Measurements from ENCODE around the gene SLC25A17.
A peak's percentile ranks its signal among the peaks of the same experiment; 100 is the strongest.
"Not testable (repeated sequence)": the region's sequence is repeated elsewhere in the genome, so short reads cannot be mapped to it uniquely, and the experiment has no call there.

The SLC25A17 gene, protein sequence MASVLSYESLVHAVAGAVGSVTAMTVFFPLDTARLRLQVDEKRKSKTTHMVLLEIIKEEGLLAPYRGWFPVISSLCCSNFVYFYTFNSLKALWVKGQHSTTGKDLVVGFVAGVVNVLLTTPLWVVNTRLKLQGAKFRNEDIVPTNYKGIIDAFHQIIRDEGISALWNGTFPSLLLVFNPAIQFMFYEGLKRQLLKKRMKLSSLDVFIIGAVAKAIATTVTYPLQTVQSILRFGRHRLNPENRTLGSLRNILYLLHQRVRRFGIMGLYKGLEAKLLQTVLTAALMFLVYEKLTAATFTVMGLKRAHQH

GRCh38 chr22:40818747-40819598 lies at the start of gene SLC25A17:
TSS of gene SLC25A17 (minus strand) at chr22:40819346. CDS start at chr22:40819248, 98 bp downstream.
- DNase-seq (ENCODE audit: low spot score), result peak; percentile 93

GRCh38 chr22:40868379-40868778 lies 49.2 kb upstream of the SLC25A17 start:
- not testable (repeated sequence) for DNase-seq (ENCODE audit: low spot score)

DNA sequence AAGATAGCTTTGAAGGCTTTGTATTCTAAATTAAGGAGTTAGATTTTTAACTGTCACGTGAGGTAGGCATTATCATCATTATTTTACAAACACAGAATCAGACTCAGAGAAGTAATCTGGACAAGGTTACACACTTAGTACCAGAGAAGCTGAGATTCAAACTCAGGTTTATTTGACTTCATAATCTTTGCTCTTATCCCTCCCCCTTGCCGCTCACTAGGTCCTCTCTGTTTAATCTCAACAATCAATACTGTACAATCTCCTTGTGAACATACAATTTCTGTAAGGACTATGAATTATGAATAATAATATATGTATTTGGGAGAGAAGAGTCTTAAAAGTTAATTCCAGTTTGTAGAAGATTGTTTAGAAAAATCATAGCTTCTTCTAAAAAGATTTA lies 48.0 kb upstream of the SLC25A17 start:
- DNase-seq (ENCODE audit: low spot score), result no peak

DNA sequence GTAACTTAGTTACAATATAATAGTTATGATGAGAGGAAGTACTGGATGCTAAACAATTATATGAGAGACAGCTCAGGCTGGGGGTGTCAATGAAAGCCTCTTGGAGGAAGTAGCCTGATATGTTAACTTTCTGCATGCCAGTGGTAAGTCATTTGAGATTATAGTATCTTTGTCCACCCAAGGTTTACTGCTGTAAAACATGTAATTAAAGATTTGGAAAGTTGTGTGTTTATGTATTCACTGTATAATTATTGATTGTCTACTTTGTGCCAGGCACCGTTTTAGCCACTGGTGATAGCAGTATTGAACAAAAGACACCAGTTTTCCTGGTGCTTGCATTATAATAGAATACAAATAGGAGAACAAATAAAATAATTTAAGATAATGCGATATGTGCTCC lies 43.4 kb upstream of the SLC25A17 start:
- no peak for DNase-seq (ENCODE audit: low spot score)

- DNase-seq (ENCODE audit: low spot score), result no peak
Measured at GRCh38 chr22:40862013-40862412, 42.9 kb upstream of the SLC25A17 start, which contains the start of gene DNAJB7. TSS of gene DNAJB7 (minus strand) at chr22:40862113. CDS start at chr22:40861994, 119 bp downstream.

GRCh38 chr22:40857309-40857855 lies 38.2 kb upstream of the SLC25A17 start:
- DNase-seq (ENCODE audit: low spot score), result no peak

GRCh38 chr22:40856513-40857308 lies 37.6 kb upstream of the SLC25A17 start, which contains the start of the genes ST13 and XPNPEP3:
TSS of gene ST13 (minus strand) at chr22:40856639. CDS start at chr22:40856540, 99 bp downstream.
TSS of gene XPNPEP3 (plus strand) at chr22:40857148. CDS start at chr22:40857182, 34 bp downstream.
- DNase-seq (ENCODE audit: low spot score), result peak; percentile 97

DNA sequence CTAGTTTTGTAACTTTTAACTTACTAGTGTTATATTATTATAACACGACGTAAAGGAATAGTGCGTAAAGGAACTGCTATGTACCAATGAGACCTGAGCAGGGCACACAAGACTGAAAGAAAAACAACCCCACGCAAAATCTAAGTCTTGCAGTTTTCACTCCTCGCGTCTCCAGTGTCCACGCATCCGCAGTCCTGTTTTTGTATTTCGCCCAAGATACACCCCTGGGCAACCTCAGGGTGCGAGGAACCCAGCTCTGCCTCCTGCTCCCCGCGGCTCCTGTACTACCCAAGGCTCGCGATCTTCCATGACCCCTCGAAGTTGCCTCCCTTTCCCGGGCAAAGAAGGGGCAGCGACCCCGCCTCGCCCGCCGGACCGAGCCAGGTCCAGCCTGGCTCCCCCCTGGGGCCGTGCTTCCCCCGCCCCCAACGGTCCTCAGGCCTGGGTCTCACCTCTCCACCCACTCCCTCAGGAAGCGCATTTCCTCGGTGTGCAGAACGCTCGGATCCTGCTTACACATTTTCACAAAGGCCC lies 36.9 kb upstream of the SLC25A17 start:
- DNase-seq (ENCODE audit: low spot score), result peak; percentile 34

DNA sequence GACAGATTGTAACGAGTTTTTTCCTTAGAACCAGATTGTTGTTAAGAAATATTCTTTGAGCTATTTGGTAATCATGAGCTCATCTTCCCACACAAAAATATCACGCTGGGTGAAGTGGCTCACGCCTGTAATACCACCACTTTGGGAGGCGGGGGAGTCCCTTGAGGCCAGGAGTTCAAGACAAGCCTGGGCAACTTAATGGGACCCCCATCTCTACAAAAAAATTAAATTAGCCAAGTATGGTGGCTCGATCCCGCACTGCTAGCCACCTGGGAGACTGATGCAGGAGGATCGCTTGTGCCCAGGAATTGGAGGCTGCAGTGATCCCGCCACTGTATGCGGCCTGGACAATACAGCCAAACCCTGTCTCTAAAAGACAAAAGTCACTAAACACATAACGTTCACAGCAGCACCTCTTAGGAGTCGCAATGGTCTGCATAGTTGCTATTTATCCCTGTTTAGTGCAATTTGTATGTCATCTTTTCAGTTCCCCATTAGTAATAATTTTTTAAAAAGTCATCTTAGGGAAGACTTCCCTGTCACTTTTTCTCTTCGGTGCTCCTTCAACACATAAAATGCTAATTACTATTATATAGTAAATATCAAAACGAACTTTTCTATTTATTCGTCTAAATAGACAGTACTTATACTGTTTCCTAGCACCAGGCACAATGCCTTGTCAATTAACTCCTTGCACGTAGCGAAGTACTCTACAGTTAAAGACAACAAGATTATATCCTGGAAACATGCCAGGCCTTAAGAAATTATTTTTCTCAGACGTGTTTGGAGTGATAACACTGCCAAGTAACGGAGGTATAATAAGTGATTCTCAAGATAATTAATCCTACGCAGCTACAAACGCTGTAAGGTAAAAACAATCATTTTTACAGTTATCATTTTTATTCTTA lies 36.2 kb upstream of the SLC25A17 start:
- DNase-seq (ENCODE audit: low spot score), result peak; percentile 19

GRCh38 chr22:40853961-40854360 lies 34.8 kb upstream of the SLC25A17 start:
- DNase-seq (ENCODE audit: low spot score), result peak; percentile 9

DNA sequence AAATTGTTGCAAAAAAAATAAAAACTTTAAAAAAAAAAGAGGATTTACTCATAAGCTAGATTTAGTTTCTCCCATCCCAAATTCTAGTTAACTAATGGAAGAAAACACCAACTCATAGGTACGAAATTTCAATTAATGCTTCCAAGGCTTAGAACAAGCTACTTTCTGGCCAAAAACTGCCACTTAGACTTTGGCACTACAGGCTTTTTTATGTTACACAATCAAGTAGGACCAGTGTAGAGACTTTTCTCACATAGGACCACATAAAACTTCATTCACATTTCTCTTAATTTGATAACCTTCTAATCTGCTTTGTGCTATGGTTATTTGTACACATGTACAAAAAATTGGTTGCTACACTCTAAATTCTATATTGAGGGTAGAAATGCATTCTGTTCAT lies 34.2 kb upstream of the SLC25A17 start:
- DNase-seq (ENCODE audit: low spot score), result no peak

GRCh38 chr22:40845816-40846215 lies 26.7 kb upstream of the SLC25A17 start:
- not testable (repeated sequence) for DNase-seq (ENCODE audit: low spot score)

- no peak for DNase-seq (ENCODE audit: low spot score)
Measured at GRCh38 chr22:40844951-40845350, 25.8 kb upstream of the SLC25A17 start.

GRCh38 chr22:40838486-40838885 lies 19.3 kb upstream of the SLC25A17 start:
- DNase-seq (ENCODE audit: low spot score), result no peak

- no peak for DNase-seq (ENCODE audit: low spot score)
Measured at GRCh38 chr22:40834619-40835018, 15.5 kb upstream of the SLC25A17 start.

- DNase-seq (ENCODE audit: low spot score), result no peak
Measured at GRCh38 chr22:40829131-40829530, 10.0 kb upstream of the SLC25A17 start.

- DNase-seq (ENCODE audit: low spot score), result no peak
Measured at GRCh38 chr22:40826984-40827741, 8.0 kb upstream of the SLC25A17 start.

DNA sequence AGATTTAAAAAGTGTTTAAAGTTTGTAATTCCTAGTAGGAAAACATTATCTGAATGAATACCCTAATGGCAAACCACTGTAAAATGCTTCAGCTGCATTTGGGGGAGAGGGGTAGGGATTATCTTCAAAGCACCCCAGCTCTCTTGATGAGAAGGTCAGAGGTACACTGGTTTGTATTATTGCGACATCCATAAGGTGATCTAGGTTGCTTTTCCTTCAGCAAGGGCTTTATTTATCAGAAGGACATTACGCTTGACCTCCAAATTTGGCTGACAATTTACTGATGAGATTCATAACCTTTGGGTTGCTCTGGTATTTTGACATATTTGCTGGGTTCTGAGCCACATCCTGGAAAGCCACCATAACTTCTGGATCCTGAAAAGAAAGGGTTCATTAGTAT lies 7.1 kb upstream of the SLC25A17 start:
- DNase-seq (ENCODE audit: low spot score), result not testable (repeated sequence)

- DNase-seq (ENCODE audit: low spot score), result no peak
Measured at GRCh38 chr22:40823426-40823825, 4.3 kb upstream of the SLC25A17 start.

Measured in cerebellar cortex (tissue), 1 donor.